Measurements from ENCODE around the gene FBXO2.

The FBXO2 gene

GRCh38 chr1:11682287-11682771 lies 28.1 kb upstream of the FBXO2 start:
- DNase-seq (ENCODE audit: low spot score) = no peak

DNA sequence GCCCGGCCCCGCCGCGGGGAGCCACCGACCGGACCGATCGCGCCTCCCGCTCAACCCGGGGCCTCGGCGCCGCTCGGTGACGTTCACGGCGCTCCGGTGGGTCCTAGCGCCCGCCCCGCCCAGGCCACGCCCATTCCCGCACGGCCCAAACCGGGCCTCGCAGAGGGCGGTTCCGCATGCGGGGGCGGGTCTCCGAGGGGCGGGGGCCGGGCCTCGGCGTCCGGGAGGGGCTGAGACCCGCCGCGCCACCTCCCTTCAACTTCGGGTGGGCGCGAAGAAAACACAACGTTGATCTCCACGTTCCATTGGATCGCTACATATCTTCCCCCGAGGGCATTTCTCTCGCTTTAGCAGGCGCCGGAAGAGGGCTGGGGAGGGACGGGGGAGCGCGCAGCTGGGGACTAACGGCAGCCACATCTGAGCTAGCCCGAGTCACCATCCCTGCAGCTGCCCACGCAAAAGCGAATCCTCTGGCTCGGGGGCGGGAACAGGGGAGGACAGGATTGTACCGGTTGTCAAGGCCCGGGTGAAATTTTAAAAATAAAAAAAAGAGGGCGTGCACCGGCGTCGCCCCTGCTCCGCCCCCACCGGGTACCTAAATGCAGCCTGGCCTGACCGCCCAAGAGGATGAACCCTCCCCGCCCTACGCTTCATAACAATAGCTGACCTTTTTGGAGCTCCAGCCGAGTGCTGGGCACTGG lies 27.0 kb upstream of the FBXO2 start, which contains the start of gene MAD2L2:
Gene MAD2L2, minus strand, starts transcription at position 78 of the 701 bp plus-strand sequence. CDS start 547 bp downstream, outside the sequence.
- peak; percentile 94 for DNase-seq (ENCODE audit: low spot score)

DNA sequence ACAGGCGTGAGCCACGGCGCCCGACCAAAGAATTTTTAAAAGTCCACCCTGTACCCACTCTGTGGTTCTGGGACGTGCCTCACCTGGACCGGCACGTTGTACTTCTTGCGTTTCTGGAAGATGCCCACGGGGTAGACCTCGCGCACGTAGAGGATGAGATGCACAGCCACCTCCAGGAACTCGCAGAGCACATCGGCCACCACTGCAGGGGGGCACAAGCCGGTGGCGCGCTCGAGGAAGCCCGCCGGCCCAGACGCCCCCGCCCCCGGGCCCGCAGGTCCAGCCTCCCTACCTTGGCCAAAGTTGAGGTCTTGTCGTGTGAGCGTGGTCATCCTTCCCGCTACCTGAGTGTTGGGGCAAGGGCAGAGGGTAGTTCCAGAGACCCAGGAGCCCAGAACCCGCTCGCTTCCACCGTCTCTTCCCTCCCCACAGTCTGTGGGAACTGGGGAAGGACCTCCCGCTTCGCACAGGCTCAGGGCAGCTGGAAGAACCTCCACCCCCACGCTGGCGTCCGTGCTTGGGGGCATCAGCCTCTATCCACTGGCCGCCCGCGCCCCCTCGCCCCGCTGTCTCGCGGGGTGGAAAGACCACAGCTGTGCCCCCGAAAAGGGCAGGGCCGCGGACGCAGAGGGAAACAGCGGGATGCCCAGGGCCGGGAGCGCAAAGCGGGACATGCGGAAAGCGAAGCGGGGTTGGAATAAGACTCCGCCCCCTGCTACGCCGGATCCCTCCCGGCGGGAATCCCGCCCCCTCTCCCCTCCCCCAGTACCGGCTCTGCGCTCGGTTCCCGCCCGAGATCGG lies 26.2 kb upstream of the FBXO2 start:
- no peak for DNase-seq (ENCODE audit: low spot score)

GRCh38 chr1:11678442-11678841 lies 24.2 kb upstream of the FBXO2 start:
- no peak for DNase-seq (ENCODE audit: low spot score)

DNA sequence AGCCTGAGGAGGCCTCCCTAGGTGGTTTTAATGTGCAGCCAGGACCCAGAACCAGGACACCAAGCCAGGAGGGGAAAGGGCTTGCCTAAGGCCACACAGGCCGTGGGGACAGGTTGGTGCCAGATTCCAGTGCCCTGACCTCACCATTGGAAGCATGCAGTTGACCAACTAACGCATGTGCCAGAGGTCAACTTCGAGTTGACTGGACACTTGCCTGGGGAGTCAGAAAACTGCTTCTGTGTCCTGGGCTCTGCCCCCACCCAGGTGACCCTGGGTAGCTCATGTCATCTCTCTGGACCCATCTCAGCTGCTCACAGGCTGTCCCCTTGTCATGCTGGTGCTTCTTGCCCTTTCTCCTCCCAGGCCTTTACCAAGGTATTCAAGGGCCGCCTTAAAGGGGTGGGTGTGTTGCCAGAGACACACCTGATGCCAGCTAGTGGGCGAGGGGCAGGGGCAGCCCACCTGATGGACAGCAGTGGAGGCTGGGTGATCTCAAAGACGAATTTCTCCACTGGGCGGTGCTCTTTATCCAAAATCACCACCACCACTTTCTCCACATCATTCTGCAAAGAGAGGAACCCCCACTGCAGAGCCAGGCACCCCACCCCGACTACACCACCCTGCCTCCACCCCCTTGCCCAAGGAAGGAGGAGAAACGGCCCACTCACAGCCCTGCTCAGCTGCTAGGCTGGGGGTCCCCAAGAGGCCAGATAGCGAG lies 22.3 kb upstream of the FBXO2 start:
- no peak for DNase-seq (ENCODE audit: low spot score)

GRCh38 chr1:11675325-11675724 lies 21.1 kb upstream of the FBXO2 start:
- DNase-seq (ENCODE audit: low spot score) = no peak

DNA sequence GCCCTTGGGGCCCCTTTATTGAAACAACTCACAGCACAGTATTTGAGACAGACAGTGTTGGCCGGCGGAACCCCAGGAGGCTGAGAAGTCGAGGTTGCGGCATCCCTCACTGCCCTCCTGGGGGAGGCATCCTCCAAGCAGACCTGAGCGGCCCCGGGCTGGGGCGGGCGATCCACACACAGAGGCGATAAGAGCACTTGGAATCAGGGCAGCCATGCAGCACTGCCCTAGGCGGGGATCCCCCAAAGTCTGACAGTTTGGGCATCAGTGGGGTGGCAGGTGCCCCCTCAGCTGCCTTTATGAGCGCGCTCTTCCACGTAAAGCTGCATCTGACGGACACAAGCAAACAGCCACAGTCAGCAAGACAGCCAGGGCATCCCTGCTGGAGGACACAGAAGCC lies 20.3 kb upstream of the FBXO2 start:
- DNase-seq (ENCODE audit: low spot score) = no peak

DNA sequence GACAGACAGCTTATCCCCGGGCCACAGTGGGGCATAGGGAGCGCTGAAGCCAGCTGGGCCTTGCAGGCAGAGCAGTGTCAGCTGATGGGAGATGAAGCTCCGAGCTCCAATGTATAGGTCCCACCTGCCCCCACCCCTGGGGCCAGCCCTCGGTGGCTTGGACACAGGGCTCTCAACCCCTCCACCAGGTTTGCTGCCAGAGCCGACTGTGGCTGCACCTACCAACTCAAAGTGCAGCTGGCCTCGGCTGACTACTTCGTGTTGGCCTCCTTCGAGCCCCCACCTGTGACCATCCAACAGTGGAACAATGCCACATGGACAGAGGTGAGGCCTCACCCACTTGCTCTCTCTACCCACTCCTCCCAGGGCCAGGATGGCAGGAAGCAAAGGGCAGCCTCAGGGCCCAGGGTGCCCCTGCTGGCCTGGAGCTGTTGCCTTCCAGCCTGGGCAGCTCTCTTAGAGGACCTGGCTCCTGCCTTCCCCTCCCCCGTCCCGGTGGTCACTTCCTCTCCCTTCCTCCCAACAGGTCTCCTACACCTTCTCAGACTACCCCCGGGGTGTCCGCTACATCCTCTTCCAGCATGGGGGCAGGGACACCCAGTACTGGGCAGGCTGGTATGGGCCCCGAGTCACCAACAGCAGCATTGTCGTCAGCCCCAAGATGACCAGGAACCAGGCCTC lies 19.0 kb upstream of the FBXO2 start:
- no peak for DNase-seq (ENCODE audit: low spot score)

GRCh38 chr1:11671544-11672286 lies 17.5 kb upstream of the FBXO2 start:
- DNase-seq (ENCODE audit: low spot score) = no peak

DNA sequence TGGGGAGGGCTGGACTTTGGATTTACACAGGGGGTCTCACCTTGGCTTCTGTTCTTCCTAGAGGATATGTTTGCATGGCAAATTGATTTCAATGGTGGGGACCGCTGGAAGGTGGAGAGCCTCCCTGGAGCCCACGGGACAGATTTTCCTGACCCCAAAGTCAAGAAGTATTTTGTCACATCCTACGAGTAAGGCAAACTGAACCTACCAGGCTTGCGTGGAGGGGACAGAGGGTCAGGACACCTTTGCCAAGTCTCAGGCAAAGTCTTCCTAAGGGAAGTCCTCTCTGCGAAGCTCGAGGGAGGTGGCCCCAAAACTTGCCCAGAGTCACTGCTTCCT lies 16.9 kb upstream of the FBXO2 start:
- DNase-seq (ENCODE audit: low spot score) = no peak

GRCh38 chr1:11670747-11671146 lies 16.5 kb upstream of the FBXO2 start:
- DNase-seq (ENCODE audit: low spot score) = no peak

DNA sequence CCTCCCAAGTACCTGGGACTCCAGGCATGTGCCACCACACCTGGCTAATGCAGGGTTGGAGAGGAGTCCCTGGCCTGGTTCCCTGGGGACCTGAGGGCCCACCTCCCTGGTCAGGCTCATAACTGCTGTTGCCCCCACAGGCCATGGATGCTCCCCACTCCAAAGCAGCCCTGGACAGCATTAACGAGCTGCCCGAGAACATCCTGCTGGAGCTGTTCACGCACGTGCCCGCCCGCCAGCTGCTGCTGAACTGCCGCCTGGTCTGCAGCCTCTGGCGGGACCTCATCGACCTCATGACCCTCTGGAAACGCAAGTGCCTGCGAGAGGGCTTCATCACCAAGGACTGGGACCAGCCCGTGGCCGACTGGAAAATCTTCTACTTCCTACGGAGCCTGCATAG lies 14.3 kb upstream of the FBXO2 start:
- no peak for DNase-seq (ENCODE audit: low spot score)

DNA sequence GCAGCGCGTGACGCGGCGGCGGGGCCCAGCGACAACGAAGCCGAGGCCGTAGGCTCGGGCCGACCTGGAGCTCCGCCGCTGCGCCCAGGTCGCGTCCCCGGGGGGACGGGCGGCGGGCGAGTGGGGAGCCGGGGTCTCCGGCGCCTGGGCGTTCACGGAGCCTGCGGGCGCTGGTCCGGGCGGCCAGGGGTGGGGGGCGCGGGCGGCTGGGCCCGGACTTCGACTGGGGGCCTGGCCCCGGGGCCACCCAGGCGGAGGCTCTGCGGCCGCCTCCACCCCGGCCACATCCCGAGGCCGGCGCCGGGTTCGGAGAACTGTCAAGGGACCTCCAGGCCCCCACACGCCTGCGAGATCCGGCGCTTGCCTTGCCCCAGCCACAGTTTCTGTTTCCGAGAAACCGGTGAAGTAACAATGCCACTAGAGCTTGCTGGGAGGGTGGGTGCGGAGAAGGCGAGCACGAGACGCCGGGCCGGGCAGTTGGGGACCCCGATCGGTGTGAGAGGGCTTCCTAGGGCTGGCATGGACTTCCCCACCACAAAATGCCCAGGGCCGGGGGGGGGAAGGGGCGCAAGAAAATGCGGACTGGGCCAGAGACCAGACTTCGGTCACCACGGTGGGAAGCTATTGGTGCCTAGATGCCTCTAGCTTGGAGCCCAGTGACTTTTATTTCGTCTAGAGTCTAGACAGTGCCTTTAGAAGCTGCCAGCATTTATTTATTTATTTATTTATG lies 10.3 kb upstream of the FBXO2 start:
- DNase-seq (ENCODE audit: low spot score) = no peak

DNA sequence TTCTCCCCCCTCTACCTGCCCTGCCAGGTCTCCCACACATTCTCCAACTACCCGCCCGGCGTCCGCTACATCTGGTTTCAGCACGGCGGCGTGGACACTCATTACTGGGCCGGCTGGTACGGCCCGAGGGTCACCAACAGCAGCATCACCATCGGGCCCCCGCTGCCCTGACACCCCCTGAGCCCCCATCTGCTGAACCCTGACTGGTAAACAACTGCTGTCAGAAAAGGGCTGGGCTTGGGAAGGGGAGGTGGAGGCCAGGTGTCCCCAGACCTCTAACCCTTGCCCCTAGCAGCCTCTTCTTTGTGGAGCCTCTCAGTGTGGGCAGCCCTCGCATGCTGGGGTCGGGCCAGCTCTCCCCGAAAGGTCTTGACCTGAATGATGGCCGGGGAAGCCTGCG lies 6.9 kb upstream of the FBXO2 start:
- no peak for DNase-seq (ENCODE audit: low spot score)

- DNase-seq (ENCODE audit: low spot score) = no peak
Observed at GRCh38 chr1:11659748-11660147, 5.5 kb upstream of the FBXO2 start.

DNA sequence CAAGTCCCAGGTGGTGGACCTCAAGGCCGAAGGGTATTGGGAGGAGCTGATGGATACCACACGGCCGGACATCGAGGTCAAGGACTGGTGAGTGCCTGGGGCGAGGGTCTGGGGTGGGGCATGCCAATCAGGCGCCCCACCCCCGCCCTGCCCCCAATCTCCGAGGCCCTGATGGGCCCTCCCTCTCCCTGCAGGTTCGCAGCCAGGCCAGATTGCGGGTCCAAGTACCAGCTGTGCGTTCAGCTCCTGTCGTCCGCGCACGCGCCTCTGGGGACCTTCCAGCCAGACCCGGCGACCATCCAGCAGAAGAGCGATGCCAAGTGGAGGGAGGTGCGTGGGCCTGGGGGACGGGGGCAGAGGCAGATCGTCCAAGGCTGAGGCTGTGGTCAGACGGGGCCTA lies 4.3 kb upstream of the FBXO2 start:
- no peak for DNase-seq (ENCODE audit: low spot score)

DNA sequence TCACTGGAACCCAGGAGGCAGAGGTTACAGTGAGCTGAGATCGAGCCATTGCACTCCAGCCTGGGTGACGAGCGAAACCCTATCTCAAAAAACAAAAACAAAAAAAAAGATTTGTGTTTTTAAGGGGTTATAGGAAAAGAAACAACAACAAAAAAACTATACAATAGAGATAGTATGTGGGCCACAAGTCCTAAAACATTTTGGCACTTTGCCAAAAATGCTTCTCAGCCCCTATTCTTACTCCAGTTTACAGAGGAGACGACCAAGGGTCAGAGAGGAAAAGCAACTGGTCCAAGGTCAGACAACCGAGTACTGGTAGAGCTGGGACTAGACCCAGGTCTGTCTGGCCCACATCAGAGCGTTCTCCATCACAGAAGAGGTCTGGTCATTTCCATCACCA lies 3.4 kb upstream of the FBXO2 start:
- no peak for DNase-seq (ENCODE audit: low spot score)

DNA sequence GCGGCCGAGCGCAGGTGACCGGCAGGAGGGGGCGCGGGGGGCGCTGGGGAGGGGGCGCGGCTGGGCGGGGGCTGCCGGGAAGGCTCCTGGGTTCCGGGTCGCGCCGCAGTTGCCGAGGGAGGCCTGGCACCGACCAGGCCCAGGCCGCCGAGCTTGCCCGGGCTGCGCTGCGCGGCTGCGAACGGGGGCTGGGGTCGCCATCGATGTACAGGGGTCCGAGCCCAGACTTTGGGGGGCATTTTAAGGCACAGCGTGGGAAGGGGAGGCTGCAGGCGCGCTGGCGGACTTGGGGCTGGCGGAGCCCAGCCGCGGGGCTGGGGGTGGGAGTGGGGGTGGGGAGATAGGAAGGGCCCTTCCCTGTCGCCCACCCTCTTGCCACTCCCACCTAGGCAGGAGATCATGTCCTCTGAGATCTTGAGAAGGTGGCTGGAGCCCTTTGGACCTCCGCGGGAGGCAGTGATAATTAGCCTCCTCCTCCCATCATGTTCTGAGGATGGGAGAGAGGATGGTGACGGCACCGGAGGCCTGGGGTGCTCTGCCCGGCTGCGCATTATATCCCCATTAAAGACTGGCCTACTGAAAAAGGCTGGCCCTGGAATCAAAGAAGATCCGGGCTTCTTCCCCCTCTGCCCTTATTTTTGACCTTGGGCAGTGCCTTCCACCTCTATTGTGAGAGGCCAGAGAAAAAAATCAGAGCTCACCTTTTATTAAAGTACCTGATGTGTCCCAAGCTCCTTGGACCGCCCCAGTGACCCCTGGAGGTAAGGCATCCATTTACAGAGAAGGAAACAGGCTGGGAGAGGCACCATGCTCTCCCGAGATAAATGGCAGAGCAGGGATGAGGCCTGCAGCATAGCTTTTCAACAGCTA lies 945 bp upstream of the FBXO2 start:
- no peak for DNase-seq (ENCODE audit: low spot score)

GRCh38 chr1:11653861-11654136 lies 430 bp downstream of the FBXO2 start:
- no peak for DNase-seq (ENCODE audit: low spot score)

Data from D341Med (cell line).